NOMO-1 treated with DMSO at 0.1 percent for 48 hours (cell line): ENCODE measurements around the gene SHC2.
"Not testable (repeated sequence)": the region's sequence is repeated elsewhere in the genome, so short reads cannot be mapped to it uniquely, and the experiment has no call there.

Experiments used
- DNase-seq: peaks from one replicate; lab custom pipeline; 2025; ENCODE audit not compliant: unreplicated experiment; lab: John Stamatoyannopoulos, UW

SHC2 gene

DNA sequence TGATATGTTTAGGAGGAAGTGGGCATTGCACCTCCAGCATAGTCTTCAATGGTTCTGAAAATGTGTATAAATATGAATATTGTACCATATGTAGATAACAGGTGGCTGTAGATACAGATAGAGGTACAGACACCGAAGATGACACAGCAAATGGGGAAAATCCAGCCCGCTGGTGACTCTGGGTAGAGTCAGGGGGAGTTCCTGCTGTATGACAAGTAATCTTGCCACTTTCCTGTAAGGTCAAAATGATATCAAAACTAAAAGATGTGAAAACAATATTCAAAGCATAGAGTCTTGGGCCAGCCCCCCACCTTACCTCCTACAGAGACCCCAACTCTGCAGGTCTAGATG lies 69.7 kb downstream of the SHC2 start:
- no peak for DNase-seq

DNA sequence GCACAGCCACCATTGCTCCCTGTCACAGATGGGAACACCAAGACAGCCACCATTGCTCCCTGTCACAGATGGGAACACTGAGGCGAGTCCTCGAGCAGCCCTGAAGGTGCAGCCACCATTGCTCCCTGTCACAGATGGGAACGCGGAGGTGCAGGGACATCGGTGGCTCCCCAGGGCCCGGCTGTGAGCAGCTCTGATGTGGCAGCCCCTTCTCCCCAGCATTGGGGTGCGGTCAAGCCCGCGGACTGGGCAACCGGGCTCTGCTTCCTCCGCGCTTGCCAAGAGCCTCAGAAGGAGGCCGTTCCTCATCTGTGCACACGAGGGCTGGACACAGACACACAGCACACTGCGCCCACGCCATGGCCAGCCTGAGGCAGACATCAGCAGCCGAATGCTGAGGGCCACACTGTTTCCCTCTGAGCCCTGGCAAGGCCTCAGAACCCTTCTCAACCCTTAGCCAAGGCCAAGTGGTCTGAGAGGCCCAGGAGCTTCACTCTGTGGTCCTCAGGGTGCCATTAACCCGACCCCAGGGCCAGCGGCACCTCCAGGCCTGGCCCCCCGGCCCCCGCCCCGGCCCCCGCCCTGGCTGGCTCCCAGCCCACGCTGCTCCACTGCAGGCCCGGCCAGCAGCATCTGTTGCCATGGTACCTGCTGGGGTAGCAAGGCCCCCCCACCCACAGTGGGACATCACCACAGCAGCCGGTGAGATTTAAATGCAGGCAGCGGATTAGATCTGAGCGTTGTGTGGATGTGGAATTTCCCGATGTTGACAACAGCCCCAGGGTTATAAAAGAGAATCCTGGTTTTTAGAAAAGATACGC lies 70.2 kb downstream of the SHC2 start:
- DNase-seq, result no peak

DNA sequence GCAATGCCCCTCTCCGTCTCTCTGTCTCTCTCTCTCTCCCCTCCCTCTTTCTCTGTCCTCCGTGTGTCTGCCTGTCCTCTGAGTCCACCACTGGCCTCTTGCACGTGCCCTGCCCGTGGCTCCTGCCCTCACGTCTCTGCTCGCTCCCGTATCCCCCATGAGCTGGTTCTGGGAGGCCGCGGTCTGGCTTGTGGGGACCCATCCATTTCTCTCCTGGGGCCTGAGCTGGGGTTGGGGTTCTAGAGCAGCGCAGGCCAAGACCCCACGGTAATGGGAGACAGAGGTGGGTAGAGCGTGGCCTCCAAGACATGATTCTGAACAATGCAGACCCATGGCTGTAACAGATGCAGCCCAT lies 70.9 kb downstream of the SHC2 start:
- DNase-seq, result no peak

DNA sequence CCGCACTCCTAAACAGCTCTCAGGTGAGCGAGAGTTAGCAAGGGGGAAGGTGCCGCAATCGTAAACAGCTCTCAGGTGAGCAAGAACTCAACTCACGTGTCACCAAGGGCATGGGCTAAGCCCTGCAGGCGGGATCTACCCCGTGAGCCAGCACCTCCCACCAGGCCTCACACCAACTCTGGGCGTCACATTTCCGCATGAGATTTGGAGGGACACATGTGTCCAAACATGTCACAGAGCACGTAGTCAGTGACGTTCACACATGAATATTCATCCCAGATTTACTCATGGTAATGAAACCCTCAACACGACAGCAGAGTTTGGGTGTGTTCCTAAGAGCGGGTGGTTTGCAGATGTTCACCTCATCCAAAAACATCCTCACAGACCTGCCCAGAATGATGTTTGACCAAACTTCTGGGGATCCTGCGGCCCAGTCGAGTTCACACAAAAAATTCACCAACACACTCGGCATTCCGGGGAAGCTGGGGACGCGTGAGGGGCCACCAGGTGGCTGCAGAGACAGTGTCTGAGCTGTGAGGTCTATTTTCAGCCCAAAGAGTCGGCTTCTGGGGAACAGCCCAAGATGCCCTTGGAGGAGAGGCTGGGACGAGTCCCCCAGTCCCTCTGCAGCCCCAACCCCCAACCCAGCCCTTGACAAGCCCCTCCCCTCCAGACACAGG lies 71.4 kb downstream of the SHC2 start:
- DNase-seq, result no peak

DNA sequence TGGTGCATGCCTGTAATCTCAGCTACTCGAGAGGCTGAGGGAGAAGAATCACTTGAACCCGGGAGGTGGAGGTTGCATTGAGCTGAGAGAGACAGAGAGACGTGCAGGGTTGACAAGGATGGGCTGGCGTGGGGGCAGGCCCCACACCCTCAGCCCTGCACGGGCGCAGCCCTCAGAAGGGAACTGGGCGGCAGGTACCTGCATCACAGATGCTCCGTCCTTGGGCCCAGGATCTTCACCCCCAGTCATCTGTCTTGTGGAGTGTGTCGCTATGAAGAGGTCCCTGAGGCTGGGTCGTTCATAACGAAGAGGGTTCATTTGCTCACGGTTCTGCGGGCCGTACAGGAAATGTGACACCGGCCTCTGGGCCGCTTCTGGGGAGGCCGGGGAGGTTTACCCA lies 72.1 kb downstream of the SHC2 start:
- no peak for DNase-seq

DNA sequence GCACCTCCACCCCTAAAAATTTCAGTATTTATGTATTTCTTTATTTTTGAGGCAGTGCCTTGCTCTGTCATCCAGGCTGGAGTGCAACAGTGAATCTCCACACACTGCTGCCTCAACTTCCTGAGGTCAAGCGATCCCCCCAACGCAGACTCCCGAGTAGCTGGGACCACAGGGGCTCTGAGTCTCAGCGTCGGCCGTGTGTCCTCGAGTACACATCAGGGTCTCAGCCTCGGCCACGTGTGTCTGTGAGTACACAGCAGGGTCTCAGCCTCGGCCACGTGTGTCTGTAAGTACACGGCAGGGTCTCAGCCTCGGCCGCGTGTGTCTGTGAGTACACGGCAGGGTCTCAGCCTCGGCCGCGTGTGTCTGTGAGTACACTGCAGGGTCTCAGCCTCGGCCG lies 73.1 kb downstream of the SHC2 start:
- no peak for DNase-seq

DNA sequence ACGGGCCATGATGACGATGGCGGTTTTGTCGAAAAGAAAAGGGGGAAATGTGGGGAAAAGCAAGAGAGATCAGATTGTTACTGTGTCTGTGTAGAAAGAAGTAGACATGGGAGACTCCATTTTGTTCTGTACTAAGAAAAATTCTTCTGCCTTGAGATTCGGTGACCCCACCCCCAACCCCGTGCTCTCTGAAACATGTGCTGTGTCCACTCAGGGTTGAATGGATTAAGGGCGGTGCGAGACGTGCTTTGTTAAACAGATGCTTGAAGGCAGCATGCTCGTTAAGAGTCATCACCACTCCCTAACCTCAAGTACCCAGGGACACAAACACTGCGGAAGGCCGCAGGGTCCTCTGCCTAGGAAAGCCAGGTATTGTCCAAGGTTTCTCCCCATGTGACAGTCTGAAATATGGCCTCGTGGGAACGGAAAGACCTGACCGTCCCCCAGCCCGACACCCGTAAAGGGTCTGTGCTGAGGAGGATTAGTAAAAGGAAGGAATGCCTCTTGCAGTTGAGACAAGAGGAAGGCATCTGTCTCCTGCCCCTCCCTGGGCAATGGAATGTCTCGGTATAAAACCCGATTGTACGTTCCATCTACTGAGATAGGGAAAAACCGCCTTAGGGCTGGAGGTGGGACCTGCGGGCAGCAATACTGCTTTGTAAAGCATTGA lies 74.1 kb downstream of the SHC2 start:
- DNase-seq, result not testable (repeated sequence)

DNA sequence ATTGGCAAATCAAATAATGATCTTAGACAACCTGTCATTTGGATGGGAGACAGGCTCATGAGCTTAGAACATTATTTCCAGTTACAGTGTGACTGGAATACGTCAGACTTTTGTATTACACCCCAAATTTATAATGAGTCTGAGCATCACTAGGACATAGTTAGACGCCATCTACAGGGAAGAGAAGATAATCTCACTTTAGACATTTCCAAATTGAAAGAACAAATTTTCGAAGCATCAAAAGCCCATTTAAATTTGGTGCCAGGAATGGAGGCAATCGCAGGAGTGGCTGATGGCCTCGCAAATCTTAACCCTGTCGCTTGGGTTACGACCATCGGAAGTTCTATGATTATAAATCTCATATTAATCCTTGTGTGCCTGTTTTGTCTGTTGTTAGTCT lies 74.6 kb downstream of the SHC2 start:
- DNase-seq, result not testable (repeated sequence)

DNA sequence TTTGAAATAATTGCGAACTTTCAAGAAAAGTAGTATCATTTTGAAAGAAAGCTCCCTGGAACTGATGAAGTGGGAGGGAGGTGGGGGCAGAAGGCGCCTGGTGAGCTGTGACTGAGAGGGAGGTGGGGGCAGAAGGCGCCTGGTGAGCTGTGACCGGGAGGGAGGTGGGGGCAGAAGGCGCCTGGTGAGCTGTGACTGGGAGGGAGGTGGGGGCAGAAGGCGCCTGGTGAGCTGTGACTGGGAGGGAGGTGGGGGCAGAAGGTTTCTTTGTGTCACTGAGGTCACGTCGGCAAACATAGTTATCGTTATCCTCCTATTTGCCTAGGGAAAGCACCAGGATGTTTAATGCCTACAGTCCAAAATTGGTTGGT lies 76.0 kb downstream of the SHC2 start:
- DNase-seq, result no peak

DNA sequence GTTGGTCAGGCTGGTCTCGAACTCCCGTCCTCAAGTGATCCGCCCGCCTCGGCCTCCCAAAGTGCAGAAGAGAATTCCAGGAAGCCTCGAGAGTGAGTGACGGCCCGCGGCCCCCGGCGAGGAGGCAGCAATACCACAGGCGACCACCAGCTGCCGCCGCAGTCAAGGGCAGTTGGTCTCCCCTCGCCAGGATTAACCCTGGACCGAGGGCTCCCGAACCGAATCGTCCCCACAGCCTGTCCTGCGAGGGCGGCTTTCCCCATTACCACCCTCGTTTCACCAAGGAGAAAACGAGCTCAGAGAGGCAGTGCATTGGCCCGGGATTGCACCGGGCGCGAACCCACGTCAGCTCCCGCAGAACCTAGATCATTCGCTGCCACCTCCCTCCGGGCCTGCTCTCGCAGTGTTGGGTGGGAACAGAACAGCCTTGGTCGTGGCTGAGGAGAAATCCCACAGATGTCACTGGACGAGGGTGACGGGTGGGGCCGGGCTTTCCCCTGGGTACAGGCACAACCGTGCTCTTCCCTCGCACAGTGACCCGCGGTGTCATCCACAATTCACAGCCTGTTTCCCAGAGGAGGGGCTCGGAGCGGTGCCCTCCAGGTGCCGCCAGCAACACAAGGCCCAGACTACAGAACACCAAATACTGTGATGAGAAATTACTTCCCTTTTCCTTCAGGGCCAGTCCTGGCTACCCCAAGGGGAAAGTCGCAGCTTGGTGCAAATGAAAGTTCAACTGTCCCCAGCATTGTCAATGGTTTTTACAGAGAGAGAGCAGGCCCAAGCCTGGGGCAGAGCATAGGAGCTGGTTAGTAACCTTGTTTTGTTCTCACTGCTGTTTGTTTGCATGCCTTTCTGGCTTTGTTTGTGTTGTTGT lies 76.7 kb downstream of the SHC2 start:
- DNase-seq, result no peak

DNA sequence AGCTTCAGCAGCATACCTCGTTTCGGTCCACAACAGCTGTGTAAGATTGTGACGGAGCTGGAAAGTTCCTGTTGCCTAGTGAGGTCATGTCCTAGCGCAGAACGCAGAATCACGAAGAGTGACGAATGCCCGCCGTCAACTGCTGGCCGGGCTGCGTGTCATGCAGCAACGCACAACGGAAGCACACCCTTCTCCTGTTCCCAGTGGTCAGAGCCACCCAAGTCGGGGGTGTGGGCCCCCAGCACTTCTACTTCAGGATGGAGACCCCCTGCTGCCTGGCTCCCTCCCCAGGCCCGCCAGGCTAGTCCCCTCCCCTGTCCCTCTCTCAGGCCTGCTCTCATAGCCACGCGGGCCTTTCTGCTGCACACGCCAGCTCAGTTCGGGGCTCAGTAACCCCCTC lies 77.8 kb downstream of the SHC2 start:
- DNase-seq, result no peak

DNA sequence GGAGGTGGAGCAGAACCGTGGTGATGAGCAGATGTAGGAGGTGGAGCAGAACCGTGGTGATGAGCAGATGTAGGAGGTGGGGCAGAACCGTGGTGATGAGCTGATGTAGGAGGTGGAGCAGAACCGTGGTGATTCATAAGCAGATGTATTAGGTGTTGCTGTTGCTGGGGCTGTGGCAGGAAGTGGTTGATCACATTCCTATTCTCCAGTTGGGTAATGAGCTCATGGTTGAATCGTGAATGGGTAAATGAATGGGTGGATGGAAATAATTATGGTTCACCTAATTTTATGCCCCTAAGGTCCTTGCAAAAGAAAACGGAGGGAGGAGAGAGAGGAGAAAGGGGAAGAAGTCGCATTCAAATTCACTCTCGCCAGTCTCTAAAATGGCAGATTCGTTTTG lies 78.3 kb downstream of the SHC2 start:
- DNase-seq, result peak; percentile 53

DNA sequence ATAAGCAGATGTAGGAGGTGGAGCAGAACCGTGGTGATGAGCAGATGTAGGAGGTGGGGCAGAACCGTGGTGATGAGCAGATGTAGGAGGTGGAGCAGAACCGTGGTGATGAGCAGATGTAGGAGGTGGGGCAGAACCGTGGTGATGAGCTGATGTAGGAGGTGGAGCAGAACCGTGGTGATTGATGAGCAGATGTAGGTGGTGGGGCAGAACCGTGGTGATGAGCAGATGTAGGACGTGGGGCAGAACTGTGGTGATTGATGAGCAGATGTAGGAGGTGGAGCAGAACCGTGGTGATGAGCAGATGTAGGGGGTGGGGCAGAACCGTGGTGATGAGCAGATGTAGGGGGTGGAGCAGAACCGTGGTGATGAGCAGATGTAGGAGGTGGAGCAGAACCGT lies 78.9 kb downstream of the SHC2 start:
- DNase-seq, result not testable (repeated sequence)

DNA sequence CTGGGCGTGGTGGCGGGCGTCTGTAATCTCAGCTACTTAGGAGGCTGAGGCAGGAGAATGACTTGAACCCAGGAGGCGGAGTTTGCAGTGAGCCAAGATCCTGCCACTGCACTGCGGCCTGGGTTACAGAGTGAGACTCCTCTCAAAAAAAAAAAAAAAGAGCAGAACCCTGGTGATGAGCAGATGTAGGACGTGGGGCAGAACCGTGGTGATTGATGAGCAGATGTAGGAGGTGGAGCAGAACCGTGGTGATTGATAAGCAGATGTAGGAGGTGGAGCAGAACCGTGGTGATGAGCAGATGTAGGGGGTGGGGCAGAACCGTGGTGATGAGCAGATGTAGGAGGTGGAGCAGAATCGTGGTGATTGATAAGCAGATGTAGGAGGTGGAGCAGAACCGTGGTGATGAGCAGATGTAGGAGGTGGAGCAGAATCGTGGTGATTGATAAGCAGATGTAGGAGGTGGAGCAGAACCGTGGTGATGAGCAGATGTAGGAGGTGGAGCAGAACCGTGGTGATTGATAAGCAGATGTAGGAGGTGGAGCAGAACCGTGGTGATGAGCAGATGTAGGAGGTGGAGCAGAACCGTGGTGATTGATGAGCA lies 80.1 kb downstream of the SHC2 start:
- not testable (repeated sequence) for DNase-seq

DNA sequence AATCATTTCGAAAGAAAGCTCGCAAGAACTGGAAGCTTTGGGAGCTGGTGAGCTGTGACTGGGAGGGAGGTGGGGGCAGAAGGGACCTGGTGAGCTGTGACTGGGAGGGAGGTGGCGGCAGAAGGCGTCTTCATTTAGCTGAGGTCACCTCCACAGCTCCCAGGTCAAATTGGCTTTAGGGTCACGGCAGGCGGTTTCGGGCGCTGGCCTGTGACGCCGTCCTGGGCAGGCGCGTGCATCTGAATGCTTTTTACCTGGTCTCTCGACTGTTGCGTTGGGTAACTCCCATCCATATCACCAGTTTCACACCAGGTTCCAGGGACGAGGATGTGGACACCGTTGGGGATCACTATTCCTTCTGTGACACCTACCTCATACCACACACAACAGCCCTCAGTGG lies 81.0 kb downstream of the SHC2 start:
- DNase-seq, result no peak

DNA sequence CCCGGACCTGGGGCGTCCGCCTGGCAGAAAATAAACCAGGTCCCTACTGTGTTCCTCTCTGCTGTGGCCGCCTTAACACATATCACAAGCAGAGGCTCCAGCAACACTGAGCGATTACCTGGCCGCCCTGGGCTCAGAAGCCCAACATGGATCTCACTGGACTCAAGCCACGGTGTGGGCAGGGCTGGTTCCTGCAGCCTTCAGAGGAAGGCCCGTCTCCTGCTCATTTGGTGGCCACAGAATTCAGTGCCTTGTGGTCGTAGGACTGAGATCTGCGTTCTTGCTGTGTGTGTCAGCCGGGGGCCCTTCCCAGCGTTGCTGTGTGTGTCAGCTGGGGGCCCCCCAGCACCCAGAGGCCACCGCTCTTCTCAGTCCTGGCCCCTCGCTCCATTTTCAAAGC lies 82.1 kb downstream of the SHC2 start:
- DNase-seq, result no peak

DNA sequence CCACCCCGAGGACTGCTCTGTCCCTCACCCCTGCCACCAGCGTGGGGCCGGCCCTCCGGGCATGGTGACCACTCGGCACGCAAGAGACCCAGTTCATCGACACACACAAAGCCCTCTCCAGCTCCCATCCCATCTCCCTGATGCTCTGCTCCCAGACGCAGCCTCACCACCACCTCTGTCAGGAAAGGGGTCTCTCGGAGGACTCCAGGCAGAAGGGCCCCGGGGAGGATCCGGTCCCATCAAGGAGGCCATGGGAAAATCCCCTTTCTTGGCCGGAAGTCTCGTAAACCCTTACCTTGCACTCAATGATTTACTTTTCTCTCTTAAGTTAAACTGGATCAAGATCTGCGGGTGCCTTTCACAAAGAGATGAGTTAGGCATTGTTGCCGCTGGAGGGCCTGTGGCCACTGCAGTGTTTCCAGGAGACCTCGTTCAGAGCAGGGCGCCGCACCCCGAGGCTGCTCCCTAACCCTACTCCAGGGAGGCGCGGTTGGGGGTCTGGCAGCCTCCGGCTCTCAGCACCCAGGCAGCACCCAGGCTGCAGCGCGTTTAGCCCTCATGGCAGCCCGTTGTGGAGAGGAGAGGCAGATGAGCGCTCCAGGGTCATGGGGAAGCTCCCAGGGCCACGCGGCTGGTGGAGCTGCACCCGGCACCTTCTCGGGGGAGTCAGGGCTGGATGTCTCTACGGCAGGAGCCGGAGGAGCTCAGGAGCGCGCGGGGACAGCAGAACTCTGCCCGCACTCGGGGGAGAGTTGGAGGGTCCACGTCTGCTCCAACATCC lies 82.8 kb downstream of the SHC2 start:
- DNase-seq, result no peak

DNA sequence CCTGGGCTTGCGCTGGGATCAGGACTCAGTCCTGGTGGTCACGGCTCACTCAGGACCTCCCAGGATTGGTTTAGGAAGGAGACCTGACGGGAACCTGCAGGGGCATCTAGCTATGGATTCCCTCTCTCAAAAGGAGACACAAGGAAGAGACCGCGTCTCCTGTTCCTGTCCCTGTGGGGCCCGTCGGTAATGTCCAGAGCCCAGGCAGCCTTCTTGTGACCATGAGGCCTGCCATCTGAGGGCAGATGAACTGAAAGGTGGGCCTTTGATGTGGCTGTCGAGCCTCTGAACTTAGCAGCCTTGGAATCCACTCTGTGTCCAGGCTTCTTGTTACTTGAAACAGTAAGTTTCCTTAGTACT lies 84.7 kb downstream of the SHC2 start:
- no peak for DNase-seq

DNA sequence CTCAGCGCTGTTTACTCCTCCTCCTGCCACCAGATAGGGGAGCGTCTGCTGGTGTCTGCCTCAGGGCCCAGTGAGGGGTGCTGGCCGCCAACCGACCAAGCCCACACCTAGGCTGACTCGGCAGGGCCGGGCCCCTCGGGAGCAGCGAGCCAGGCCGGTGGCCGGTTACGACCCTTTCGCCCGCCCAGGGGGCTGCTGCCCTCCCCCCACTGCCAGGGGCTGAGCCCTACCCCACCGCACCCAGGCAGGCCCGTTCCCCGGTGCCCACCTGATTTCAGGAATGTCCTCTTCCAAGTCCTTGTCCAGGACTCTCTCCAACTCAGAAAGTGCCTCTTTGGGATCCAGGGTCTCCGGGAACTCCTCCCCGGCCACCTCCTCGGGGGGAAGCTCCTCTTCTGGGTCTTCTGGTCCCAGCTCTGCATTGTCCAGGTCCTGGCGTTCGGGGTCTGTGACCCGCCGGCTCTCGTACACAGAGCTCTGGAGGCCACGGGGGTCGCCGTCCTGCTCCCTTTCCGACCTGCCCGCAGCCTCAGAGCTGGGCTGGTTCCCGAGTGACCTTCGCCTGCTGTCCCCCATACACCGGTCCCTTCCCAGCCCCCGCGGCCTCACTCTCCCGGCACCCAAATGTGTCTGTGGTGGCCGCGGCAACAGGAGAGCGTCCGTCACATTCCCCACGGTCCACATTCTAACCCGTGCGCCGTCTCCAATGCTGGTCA lies 85.3 kb downstream of the SHC2 start:
- no peak for DNase-seq

DNA sequence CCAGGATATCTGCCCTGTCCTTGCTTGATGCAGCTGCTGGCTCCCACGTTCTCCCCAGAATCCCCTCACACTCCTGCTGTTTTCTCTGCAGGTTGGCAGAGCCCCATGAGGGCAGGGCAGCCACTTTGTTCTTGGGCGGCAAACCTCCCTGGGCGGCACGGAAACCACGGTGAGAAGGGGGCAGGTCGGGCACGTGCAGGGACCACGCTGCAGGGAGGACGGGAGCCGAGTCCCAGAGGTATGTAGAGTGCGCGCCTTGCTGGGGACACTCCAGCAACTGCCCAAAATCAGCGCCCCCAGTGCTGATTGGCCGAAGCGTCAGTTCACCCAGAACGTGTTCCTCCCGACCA lies 86.0 kb downstream of the SHC2 start:
- DNase-seq, result no peak
